Chondrocyte (in vitro differentiated cells): ENCODE results near the gene NRF1. TPM values are rescaled to one million over a fixed set of nuclear protein-coding genes. Genes with fewer than 3 reads are reported as not detected.

Experiments
- DNase-seq: peaks from one replicate; pipeline ENCODE4 v3.0.0; 2021; ENCODE audit warnings: mixed read lengths, low spot score
- H3K27ac Mint-ChIP-seq: one replicate; pipeline ENCODE4 v1.8.0; 2021; ENCODE audit warnings: mild to moderate bottlenecking, moderate library complexity, mixed read lengths; ENCODE audit not compliant: unreplicated experiment
- H3K27me3 Mint-ChIP-seq: 2 replicates; pipeline ENCODE4 v1.8.0; 2021; ENCODE audit warnings: low read depth, mixed read lengths
- H3K36me3 Mint-ChIP-seq: 2 replicates; pipeline ENCODE4 v1.8.0; 2021; ENCODE audit warnings: low read depth, mixed read lengths
- H3K4me1 Mint-ChIP-seq: 2 replicates; pipeline ENCODE4 v1.8.0; 2021; ENCODE audit warnings: low read depth, mild to moderate bottlenecking, mixed read lengths
- H3K4me3 Mint-ChIP-seq: one replicate; pipeline ENCODE4 v1.8.0; 2021; ENCODE audit warnings: mild to moderate bottlenecking, moderate library complexity, mixed read lengths; ENCODE audit not compliant: unreplicated experiment
- H3K9me3 Mint-ChIP-seq: 2 replicates; pipeline ENCODE4 v1.8.0; 2021; ENCODE audit warnings: low read depth, mixed read lengths
- CTCF ChIP-seq: fragments of 200-600 bp; sonication (generic); IDR thresholded peaks from 2 replicates; pipeline ENCODE4 v1.5.0; 2021; ENCODE audit warnings: antibody characterized with exemption, mild to moderate bottlenecking, moderate library complexity
- total RNA-seq: library from RNA; stranded (reverse); gene quantifications from 3 replicates; pipeline ENCODE4 v1.2.1, GENCODE V29; 2021

NRF1 gene
- total RNA-seq, 1 donor from 2014 or later: 13.3 TPM

GRCh38 chr7:129613016-129613337 lies 1.5 kb downstream of the NRF1 start:
- peaks cover 8% of the 10 kb centered on the region for H3K36me3 Mint-ChIP-seq
- H3K4me1 Mint-ChIP-seq: peaks cover 53% of the 10 kb centered on the region
- no peak for DNase-seq
- no peaks in the 10 kb centered on the region for H3K9me3 Mint-ChIP-seq
- peak overlapping the region; percentile 90 for H3K27ac Mint-ChIP-seq
- H3K4me3 Mint-ChIP-seq: peak overlapping the region; percentile 89
- no peaks in the 10 kb centered on the region for H3K27me3 Mint-ChIP-seq
- peak; percentile 40 for TF ChIP-seq CTCF

- no peak for TF ChIP-seq CTCF
- Mint-ChIP-seq H3K27ac (no peak overlapping the region), H3K4me3 (no peak overlapping the region), H3K36me3 (peaks cover 2% of the 10 kb centered on the region), H3K9me3 (peaks cover 2% of the 10 kb centered on the region), H3K27me3 (no peaks in the 10 kb centered on the region), H3K4me1 (peaks cover 48% of the 10 kb centered on the region)
- DNase-seq: no peak
Measured at GRCh38 chr7:129615018-129615417, 3.5 kb downstream of the NRF1 start.

GRCh38 chr7:129616530-129616929 lies 5.0 kb downstream of the NRF1 start:
- DNase-seq: no peak
- H3K27ac Mint-ChIP-seq: no peak overlapping the region
- no peak for TF ChIP-seq CTCF
- no peak overlapping the region for H3K4me3 Mint-ChIP-seq
- H3K4me1 Mint-ChIP-seq: peaks cover 46% of the 10 kb centered on the region
- no peaks in the 10 kb centered on the region for H3K27me3 Mint-ChIP-seq
- H3K9me3 Mint-ChIP-seq: peaks cover 2% of the 10 kb centered on the region
- peaks cover 2% of the 10 kb centered on the region for H3K36me3 Mint-ChIP-seq

GRCh38 chr7:129617178-129617577 lies 5.7 kb downstream of the NRF1 start:
- peaks cover 46% of the 10 kb centered on the region for H3K4me1 Mint-ChIP-seq
- no peak overlapping the region for H3K4me3 Mint-ChIP-seq
- DNase-seq: no peak
- H3K27me3 Mint-ChIP-seq: no peaks in the 10 kb centered on the region
- H3K27ac Mint-ChIP-seq: no peak overlapping the region
- H3K36me3 Mint-ChIP-seq: peaks cover 2% of the 10 kb centered on the region
- TF ChIP-seq CTCF: no peak
- H3K9me3 Mint-ChIP-seq: peaks cover 2% of the 10 kb centered on the region

- Mint-ChIP-seq H3K4me1 (peaks cover 43% of the 10 kb centered on the region), H3K9me3 (peaks cover 2% of the 10 kb centered on the region), H3K36me3 (peaks cover 2% of the 10 kb centered on the region), H3K27ac (no peak overlapping the region), H3K4me3 (no peak overlapping the region), H3K27me3 (no peaks in the 10 kb centered on the region)
- no peak for DNase-seq
- TF ChIP-seq CTCF: no peak
Measured at GRCh38 chr7:129617652-129618051, 6.1 kb downstream of the NRF1 start.
